K562 (cell line): ENCODE results near the gene TOP3A. TPM values are rescaled to one million over a fixed set of nuclear protein-coding genes. Genes with fewer than 3 reads are reported as not detected.
A peak's percentile ranks its signal among the peaks of the same experiment; 100 is the strongest.

Experiments
- ASH1L ChIP-seq: fragments of 450-650 bp; IDR thresholded peaks from 2 replicates; pipeline ENCODE4 v1.6.1; 2018; ENCODE audit warnings: borderline replicate concordance, mild to moderate bottlenecking, low read depth; ENCODE audit not compliant: partially characterized antibody
- BRF1 ChIP-seq: IDR thresholded peaks from 3 replicates; pipeline ENCODE4 v1.6.1; 2011; ENCODE audit warnings: borderline replicate concordance, mild to moderate bottlenecking; ENCODE audit not compliant: insufficient read length; ENCODE audit errors: extremely low read depth
- ELF4 ChIP-seq: fragments of 450-650 bp; formaldehyde crosslinking; IDR thresholded peaks from 2 replicates; pipeline ENCODE4 v1.4.0; 2022; ENCODE audit warnings: missing genetic modification characterization
- FOXJ2 ChIP-seq: fragments of 200-800 bp; sonication (Bioruptor generic); IDR thresholded peaks from 2 replicates; pipeline ENCODE4 v1.6.1; 2016; ENCODE audit warnings: missing genetic modification characterization, missing compliant biosample characterization
- GABPB1 ChIP-seq: sonication (generic); formaldehyde crosslinking; IDR thresholded peaks from 2 replicates; pipeline ENCODE4 v1.8.0; 2022; ENCODE audit warnings: mild to moderate bottlenecking, missing genetic modification reagents
- HOXB6 ChIP-seq: fragments of 250-450 bp; sonication (Bioruptor Pico); IDR thresholded peaks from 2 replicates; pipeline ENCODE4 v1.5.1; 2022; ENCODE audit warnings: mild to moderate bottlenecking, borderline replicate concordance
- KLF10 ChIP-seq: fragments of 250-450 bp; sonication (Bioruptor Pico); IDR thresholded peaks from 2 replicates; pipeline ENCODE4 v1.6.1; 2021; ENCODE audit warnings: matching md5 sums
- MEF2A ChIP-seq: IDR thresholded peaks from 2 replicates; pipeline ENCODE4 v1.6.1; 2011; ENCODE audit warnings: low read depth, mild to moderate bottlenecking, low read length, moderate library complexity; ENCODE audit not compliant: control insufficient read depth
- MYNN ChIP-seq, 2 experiments: sonication (generic); formaldehyde crosslinking in 1 of 2; IDR thresholded peaks; 2 replicates each; pipeline versions ENCODE4 v1.5.0 to v1.6.1; 2016 to 2020; ENCODE audit warnings: antibody characterized with exemption in 1 of 2, missing genetic modification reagents in 1 of 2
- NCOR1 ChIP-seq: fragments of 450-650 bp; IDR thresholded peaks from 2 replicates; pipeline ENCODE4 v1.6.1; 2016; ENCODE audit warnings: mild to moderate bottlenecking, moderate library complexity
- NFIC ChIP-seq: fragments of 450-650 bp; IDR thresholded peaks from 2 replicates; pipeline ENCODE4 v1.6.1; 2017; ENCODE audit warnings: mild to moderate bottlenecking, inconsistent platforms
- PRMT5 ChIP-seq: sonication (generic); formaldehyde crosslinking; IDR thresholded peaks from 2 replicates; pipeline ENCODE4 v1.5.0; 2020; ENCODE audit warnings: missing genetic modification reagents
- RBM25 ChIP-seq: fragments of 200-400 bp; formaldehyde crosslinking; IDR thresholded peaks from 2 replicates; pipeline ENCODE4 v1.6.1; 2018; ENCODE audit warnings: low read length, low read depth, moderate library complexity; ENCODE audit not compliant: severe bottlenecking
- ZNF146 ChIP-seq: IDR thresholded peaks from one replicate; pipeline ENCODE4 v1.6.1; 2018; ENCODE audit warnings: missing compliant biosample characterization; ENCODE audit not compliant: unreplicated experiment
- ZNF3 ChIP-seq: fragments of 250-450 bp; sonication (Bioruptor Pico); IDR thresholded peaks from 2 replicates; pipeline ENCODE4 v1.5.0; 2021; ENCODE audit warnings: mild to moderate bottlenecking, moderate library complexity
- ZNF644 ChIP-seq: fragments of 200-800 bp; sonication (Bioruptor generic); IDR thresholded peaks from 2 replicates; pipeline ENCODE4 v1.6.1; 2016; ENCODE audit warnings: low read depth, missing genetic modification characterization, missing compliant biosample characterization
- polyA plus RNA-seq, 8 experiments: library from polyadenylated mRNA; depleted of rRNA in 4 of 8; stranded (reverse) in 5 of 8; unstranded in 3 of 8; fragments of >200 nt; fragmentation: Nextera tagmentation in 2 of 8; fragmentation: Illumina TruSeq in 1 of 8; extraction: Ambion mirVana in 2 of 8; extraction: Trizol in 1 of 8; gene quantifications; 2 replicates each; pipeline versions ENCODE4 v1.2.1 to v1.2.3, GENCODE V29; 2011 to 2014; ENCODE audit warnings: inconsistent platforms in 1 of 8, missing spikeins in 1 of 8
- total RNA-seq, 7 experiments: library from RNA; depleted of rRNA in 6 of 7; stranded (reverse); fragments of >200 nt in 6 of 7; fragmentation: Illumina TruSeq in 2 of 7; extraction: Trizol in 2 of 7; gene quantifications; 2 replicates each; pipeline versions ENCODE4 v1.2.1 to v1.2.3, GENCODE V29; 2011 to 2021; ENCODE audit warnings: low replicate concordance in 1 of 7
- TF ChIP-seq, protein P1 (sequence below), 2 experiments: fragments of 450-650 bp in 1 of 2; sonication (generic) in 1 of 2; formaldehyde crosslinking; conservative IDR thresholded peaks; 2 replicates each; pipeline versions ENCODE4 v1.4.0 to v1.8.1; 2020 to 2022; ENCODE audit warnings: mild to moderate bottlenecking in 1 of 2, missing genetic modification reagents in 1 of 2
- TF ChIP-seq, protein P2 (sequence below): sonication (generic); formaldehyde crosslinking; IDR thresholded peaks from 2 replicates; pipeline ENCODE4 v1.8.1; 2023; ENCODE audit warnings: mild to moderate bottlenecking, missing genetic modification reagents
- TF ChIP-seq, protein P3 (sequence below): fragments of 200-800 bp; sonication (Bioruptor generic); IDR thresholded peaks from 2 replicates; pipeline ENCODE4 v1.6.1; 2017; ENCODE audit warnings: missing genetic modification characterization, missing compliant biosample characterization
- TF ChIP-seq, protein P4 (sequence below): fragments of 250-450 bp; sonication (Bioruptor Pico); IDR thresholded peaks from 2 replicates; pipeline ENCODE4 v1.8.0; 2022; ENCODE audit warnings: inconsistent platforms
- TF ChIP-seq, protein P5 (sequence below): fragments of 250-450 bp; sonication (Bioruptor Pico); IDR thresholded peaks from 2 replicates; pipeline ENCODE4 v1.8.0; 2022; ENCODE audit warnings: moderate library complexity, mild to moderate bottlenecking, inconsistent platforms

Gene TOP3A
- total and polyA plus RNA-seq, 9 of the 15 experiments (the other 6 are each of a cell fraction or from before 2014, with no cell fraction given), result 5.2 to 49.7 (median 24.7) TPM

DNA sequence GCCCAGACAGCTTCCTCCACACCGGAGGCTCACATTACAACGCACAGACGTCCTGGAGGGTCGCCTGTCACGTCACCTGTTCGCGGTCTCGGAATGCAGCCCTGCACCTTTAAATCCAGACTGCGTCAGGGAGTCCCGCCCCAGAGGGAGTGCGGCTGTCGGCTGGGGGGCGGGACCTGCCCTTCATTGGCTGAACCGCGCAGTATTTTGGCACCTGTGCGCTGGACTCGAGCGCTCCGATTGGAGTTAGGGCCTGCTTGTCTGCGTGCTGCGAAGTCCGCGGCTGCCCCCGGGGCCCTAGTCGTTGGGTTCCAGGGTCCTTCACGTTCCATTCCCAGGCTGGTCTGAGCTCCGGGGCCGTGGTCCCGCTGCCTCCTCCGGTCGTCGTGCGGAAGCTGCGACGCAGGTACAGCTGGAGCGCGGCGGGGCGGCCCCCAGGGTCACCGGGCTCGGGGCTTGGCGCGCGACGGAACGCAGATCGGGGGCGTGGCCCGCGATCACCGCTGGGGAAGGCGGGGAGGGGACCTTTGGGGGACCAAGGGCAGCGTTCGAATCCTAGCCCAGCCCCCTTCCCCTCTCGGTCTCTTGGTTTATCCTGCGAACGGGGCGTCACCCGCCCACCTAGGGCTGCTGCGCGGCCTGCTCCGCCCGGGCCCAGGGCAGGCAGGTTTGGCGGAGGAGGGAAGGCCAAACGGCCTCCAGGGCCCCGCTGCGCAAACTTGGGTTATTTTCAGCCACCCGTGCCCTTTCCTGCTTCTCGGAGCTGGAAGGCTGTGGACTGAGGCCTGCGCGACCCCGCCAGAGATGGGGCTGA, 54.3 kb downstream of the TOP3A start, which contains the start of gene MIEF2 (continued):
- no peak for TF ChIP-seq ELF4
- TF ChIP-seq GABPB1 (CRISPR knock-in tag), result peak; percentile 54; the same call in 1 of the 2 replicates
- TF ChIP-seq NFIC, result no peak
- TF ChIP-seq, protein P1, sequence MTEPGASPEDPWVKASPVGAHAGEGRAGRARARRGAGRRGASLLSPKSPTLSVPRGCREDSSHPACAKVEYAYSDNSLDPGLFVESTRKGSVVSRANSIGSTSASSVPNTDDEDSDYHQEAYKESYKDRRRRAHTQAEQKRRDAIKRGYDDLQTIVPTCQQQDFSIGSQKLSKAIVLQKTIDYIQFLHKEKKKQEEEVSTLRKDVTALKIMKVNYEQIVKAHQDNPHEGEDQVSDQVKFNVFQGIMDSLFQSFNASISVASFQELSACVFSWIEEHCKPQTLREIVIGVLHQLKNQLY (CRISPR knock-in tag; conservative IDR thresholded peaks at IDR 0.05), result no peak
- TF ChIP-seq MEF2A, result no peak
- TF ChIP-seq, protein P2, sequence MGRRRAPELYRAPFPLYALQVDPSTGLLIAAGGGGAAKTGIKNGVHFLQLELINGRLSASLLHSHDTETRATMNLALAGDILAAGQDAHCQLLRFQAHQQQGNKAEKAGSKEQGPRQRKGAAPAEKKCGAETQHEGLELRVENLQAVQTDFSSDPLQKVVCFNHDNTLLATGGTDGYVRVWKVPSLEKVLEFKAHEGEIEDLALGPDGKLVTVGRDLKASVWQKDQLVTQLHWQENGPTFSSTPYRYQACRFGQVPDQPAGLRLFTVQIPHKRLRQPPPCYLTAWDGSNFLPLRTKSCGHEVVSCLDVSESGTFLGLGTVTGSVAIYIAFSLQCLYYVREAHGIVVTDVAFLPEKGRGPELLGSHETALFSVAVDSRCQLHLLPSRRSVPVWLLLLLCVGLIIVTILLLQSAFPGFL (CRISPR knock-in tag), result no peak
- no peak for TF ChIP-seq ZNF3 (CRISPR knock-in tag)
- TF ChIP-seq MYNN (IDR thresholded peaks at IDR 0.05), result no peak
- TF ChIP-seq MYNN (CRISPR knock-in tag; IDR thresholded peaks at IDR 0.05), result no peak
- peak; percentile 89 for TF ChIP-seq RBM25
- peak; percentile 52 for TF ChIP-seq ASH1L
- no peak for TF ChIP-seq PRMT5
- TF ChIP-seq, protein P3, sequence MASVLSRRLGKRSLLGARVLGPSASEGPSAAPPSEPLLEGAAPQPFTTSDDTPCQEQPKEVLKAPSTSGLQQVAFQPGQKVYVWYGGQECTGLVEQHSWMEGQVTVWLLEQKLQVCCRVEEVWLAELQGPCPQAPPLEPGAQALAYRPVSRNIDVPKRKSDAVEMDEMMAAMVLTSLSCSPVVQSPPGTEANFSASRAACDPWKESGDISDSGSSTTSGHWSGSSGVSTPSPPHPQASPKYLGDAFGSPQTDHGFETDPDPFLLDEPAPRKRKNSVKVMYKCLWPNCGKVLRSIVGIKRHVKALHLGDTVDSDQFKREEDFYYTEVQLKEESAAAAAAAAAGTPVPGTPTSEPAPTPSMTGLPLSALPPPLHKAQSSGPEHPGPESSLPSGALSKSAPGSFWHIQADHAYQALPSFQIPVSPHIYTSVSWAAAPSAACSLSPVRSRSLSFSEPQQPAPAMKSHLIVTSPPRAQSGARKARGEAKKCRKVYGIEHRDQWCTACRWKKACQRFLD (CRISPR knock-in tag), result no peak
- no peak for TF ChIP-seq ZNF146 (CRISPR knock-in tag)
- TF ChIP-seq, protein P4, sequence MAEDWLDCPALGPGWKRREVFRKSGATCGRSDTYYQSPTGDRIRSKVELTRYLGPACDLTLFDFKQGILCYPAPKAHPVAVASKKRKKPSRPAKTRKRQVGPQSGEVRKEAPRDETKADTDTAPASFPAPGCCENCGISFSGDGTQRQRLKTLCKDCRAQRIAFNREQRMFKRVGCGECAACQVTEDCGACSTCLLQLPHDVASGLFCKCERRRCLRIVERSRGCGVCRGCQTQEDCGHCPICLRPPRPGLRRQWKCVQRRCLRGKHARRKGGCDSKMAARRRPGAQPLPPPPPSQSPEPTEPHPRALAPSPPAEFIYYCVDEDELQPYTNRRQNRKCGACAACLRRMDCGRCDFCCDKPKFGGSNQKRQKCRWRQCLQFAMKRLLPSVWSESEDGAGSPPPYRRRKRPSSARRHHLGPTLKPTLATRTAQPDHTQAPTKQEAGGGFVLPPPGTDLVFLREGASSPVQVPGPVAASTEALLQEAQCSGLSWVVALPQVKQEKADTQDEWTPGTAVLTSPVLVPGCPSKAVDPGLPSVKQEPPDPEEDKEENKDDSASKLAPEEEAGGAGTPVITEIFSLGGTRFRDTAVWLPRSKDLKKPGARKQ (CRISPR knock-in tag), result no peak
- no peak for TF ChIP-seq ZNF644
- no peak for TF ChIP-seq BRF1
- TF ChIP-seq, protein P5, sequence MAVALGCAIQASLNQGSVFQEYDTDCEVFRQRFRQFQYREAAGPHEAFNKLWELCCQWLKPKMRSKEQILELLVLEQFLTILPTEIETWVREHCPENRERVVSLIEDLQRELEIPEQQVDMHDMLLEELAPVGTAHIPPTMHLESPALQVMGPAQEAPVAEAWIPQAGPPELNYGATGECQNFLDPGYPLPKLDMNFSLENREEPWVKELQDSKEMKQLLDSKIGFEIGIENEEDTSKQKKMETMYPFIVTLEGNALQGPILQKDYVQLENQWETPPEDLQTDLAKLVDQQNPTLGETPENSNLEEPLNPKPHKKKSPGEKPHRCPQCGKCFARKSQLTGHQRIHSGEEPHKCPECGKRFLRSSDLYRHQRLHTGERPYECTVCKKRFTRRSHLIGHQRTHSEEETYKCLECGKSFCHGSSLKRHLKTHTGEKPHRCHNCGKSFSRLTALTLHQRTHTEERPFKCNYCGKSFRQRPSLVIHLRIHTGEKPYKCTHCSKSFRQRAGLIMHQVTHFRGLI, result no peak
- no peak for TF ChIP-seq NCOR1
- TF ChIP-seq HOXB6, result no peak
- no peak for TF ChIP-seq KLF10 (CRISPR knock-in tag)
- TF ChIP-seq FOXJ2 (tag), result no peak
